Spinal cord (tissue), 10 donors: ENCODE measurements around the gene SOHLH2. TPM values are rescaled to one million over a fixed set of nuclear protein-coding genes. Genes with fewer than 3 reads are reported as not detected.

Experiments
- DNase-seq, 6 donors: peaks; one replicate each; pipeline versions ENCODE4 v3.0.0 to v3.0.0-alpha.2; 2013 to 2015; ENCODE audit warnings: low spot score in 6 of 6, low read depth in 4 of 6
- H3K27ac ChIP-seq: one replicate; pipeline ENCODE4 v1.5.1; 2013; ENCODE audit warnings: low read depth, low read length, control low read depth
- H3K27me3 ChIP-seq: one replicate; pipeline ENCODE4 v1.6.1; 2013; ENCODE audit warnings: low read length; ENCODE audit not compliant: control insufficient read depth, insufficient read depth
- H3K36me3 ChIP-seq: one replicate; pipeline ENCODE4 v1.6.1; 2013; ENCODE audit warnings: low read length; ENCODE audit not compliant: control insufficient read depth, insufficient read depth
- H3K4me1 ChIP-seq: one replicate; pipeline ENCODE4 v1.6.1; 2013; ENCODE audit warnings: low read length; ENCODE audit not compliant: control insufficient read depth, insufficient read depth
- H3K4me3 ChIP-seq: one replicate; pipeline ENCODE4 v1.5.1; 2013; ENCODE audit warnings: low read depth, low read length, control low read depth
- H3K9me3 ChIP-seq: one replicate; pipeline ENCODE4 v1.6.1; 2013; ENCODE audit warnings: low read length; ENCODE audit not compliant: control insufficient read depth, insufficient read depth
- WGBS: methylation state at CpG from one replicate; pipeline ENCODE4 v1.1.5; 2013; ENCODE audit warnings: missing lambda C conversion rate; ENCODE audit not compliant: insufficient coverage; 5-methylcytosine and 5-hydroxymethylcytosine counted together
- polyA plus RNA-seq, 2 donors: library from polyadenylated mRNA; unstranded; fragments of 120-200 nt; gene quantifications; one replicate each; pipeline ENCODE4 v1.2.1, GENCODE V29; 2013; ENCODE audit not compliant: insufficient read length in 2 of 2
- total RNA-seq, 2 donors: library from RNA; depleted of rRNA in 1 of 2; stranded (reverse); fragments of 120-200 nt in 1 of 2; fragments of >200 nt in 1 of 2; gene quantifications; one replicate each; pipeline versions ENCODE4 v1.2.3 to v1.2.4, GENCODE V29; 2013 to 2014
- donor health status: healthy.

Gene SOHLH2
- total and polyA plus RNA-seq, 4 donors, result 0.40 to 3.2 (median 2.2) TPM

GRCh38 chr13:36244073-36244472 is 29.7 kb upstream of the SOHLH2 start:
- 88% methylated on average over 1 of the region's 2 CpGs for WGBS
- DNase-seq, result no peak
- H3K36me3 ChIP-seq, result no peaks in the 10 kb centered on the region
- H3K4me3 ChIP-seq, result no peak overlapping the region
- no peak overlapping the region for H3K27ac ChIP-seq
- H3K27me3 ChIP-seq, result no peaks in the 10 kb centered on the region
- H3K4me1 ChIP-seq, result no peaks in the 10 kb centered on the region
- no peaks in the 10 kb centered on the region for H3K9me3 ChIP-seq

DNA sequence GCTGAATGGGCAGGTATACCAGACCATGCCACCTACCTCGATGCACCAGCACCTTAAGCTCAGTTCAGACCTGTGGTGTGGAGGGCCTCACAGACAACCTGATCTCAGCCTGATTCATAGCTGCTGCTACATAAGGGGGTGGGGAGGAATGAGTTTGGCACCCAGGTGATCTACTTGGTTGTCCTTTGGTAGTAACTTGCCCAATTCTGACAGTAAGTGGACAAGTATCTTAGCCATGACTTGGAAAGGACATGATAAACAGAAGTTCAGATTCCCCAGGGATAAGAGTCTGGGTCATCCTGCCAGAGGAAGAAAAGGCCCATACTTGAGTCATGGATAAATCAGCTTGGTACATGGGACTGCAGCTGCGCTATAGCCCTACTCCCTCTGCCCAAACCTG is 28.4 kb upstream of the SOHLH2 start:
- WGBS, result 100% methylated on average over 2 of the region's 2 CpGs
- H3K36me3 ChIP-seq, result no peaks in the 10 kb centered on the region
- no peaks in the 10 kb centered on the region for H3K9me3 ChIP-seq
- no peak overlapping the region for H3K4me3 ChIP-seq
- no peaks in the 10 kb centered on the region for H3K4me1 ChIP-seq
- H3K27ac ChIP-seq, result no peak overlapping the region
- no peaks in the 10 kb centered on the region for H3K27me3 ChIP-seq
- no peak for DNase-seq

- Histone ChIP-seq H3K4me3 (no peak overlapping the region), H3K4me1 (no peaks in the 10 kb centered on the region), H3K27ac (no peak overlapping the region), H3K27me3 (no peaks in the 10 kb centered on the region), H3K9me3 (peaks cover 8% of the 10 kb centered on the region), H3K36me3 (no peaks in the 10 kb centered on the region)
- WGBS, result 17% methylated on average over 1 of the region's 3 CpGs
- DNase-seq, result peak in 1 of 6 donors; percentile 8
Observed at GRCh38 chr13:36231236-36231635, 16.9 kb upstream of the SOHLH2 start.

DNA sequence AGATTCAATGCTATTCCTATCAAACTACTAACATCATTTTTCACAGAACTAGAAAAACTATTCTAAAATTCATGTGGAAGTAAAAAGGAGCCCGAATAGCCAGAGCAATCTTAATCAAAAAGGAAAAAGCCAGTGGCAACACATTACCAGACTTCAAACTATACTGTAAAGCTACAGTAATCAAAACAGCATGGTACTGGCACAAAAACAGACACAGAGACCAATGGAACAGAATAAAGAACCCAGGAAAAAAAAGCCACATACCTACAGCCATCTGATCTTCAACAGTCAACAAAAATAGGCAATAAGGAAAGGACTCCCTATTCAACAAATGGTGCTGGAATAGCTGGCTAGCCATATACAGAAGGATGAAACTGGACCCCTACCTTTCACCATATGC is 10.4 kb upstream of the SOHLH2 start:
- H3K4me1 ChIP-seq, result no peaks in the 10 kb centered on the region
- H3K4me3 ChIP-seq, result no peak overlapping the region
- DNase-seq, result no peak
- no peaks in the 10 kb centered on the region for H3K27me3 ChIP-seq
- H3K27ac ChIP-seq, result no peak overlapping the region
- H3K36me3 ChIP-seq, result no peaks in the 10 kb centered on the region
- peaks cover 12% of the 10 kb centered on the region for H3K9me3 ChIP-seq
- no CpG with 5 or more reads among the region's 1 CpG for WGBS

GRCh38 chr13:36219883-36220282 is 5.5 kb upstream of the SOHLH2 start:
- no peaks in the 10 kb centered on the region for H3K4me1 ChIP-seq
- no peak for DNase-seq
- H3K36me3 ChIP-seq, result no peaks in the 10 kb centered on the region
- peaks cover 6% of the 10 kb centered on the region for H3K9me3 ChIP-seq
- no peaks in the 10 kb centered on the region for H3K27me3 ChIP-seq
- H3K27ac ChIP-seq, result no peak overlapping the region
- H3K4me3 ChIP-seq, result no peak overlapping the region

- Histone ChIP-seq H3K9me3 (no peaks in the 10 kb centered on the region), H3K36me3 (no peaks in the 10 kb centered on the region), H3K4me1 (no peaks in the 10 kb centered on the region), H3K27me3 (no peaks in the 10 kb centered on the region), H3K27ac (no peak overlapping the region), H3K4me3 (no peak overlapping the region)
- 93% methylated on average over 2 of the region's 3 CpGs for WGBS
- no peak for DNase-seq
Observed at GRCh38 chr13:36217456-36217855, 3.1 kb upstream of the SOHLH2 start.

GRCh38 chr13:36212789-36213188 is 1.6 kb downstream of the SOHLH2 start:
- WGBS, result 17% methylated on average over 1 of the region's 3 CpGs
- Histone ChIP-seq H3K27ac (no peak overlapping the region), H3K27me3 (no peaks in the 10 kb centered on the region), H3K4me1 (no peaks in the 10 kb centered on the region), H3K9me3 (no peaks in the 10 kb centered on the region), H3K36me3 (no peaks in the 10 kb centered on the region), H3K4me3 (no peak overlapping the region)
- DNase-seq, result peak in 2 of 6 donors; percentile 9 to 77

GRCh38 chr13:36211567-36211966 is 2.8 kb downstream of the SOHLH2 start:
- no CpG with 5 or more reads among the region's 4 CpGs for WGBS
- no peaks in the 10 kb centered on the region for H3K4me1 ChIP-seq

GRCh38 chr13:36210738-36211137 is 3.6 kb downstream of the SOHLH2 start:
- Histone ChIP-seq H3K36me3 (no peaks in the 10 kb centered on the region), H3K9me3 (no peaks in the 10 kb centered on the region), H3K4me1 (no peaks in the 10 kb centered on the region), H3K27ac (no peak overlapping the region), H3K4me3 (no peak overlapping the region), H3K27me3 (no peaks in the 10 kb centered on the region)
- peak in 1 of 6 donors; percentile 71 for DNase-seq
- WGBS, result 50% methylated on average over 1 of the region's 4 CpGs

More at GRCh38 chr13:36211567-36211966, 2.8 kb downstream of the SOHLH2 start:
- Histone ChIP-seq H3K27ac (no peak overlapping the region), H3K9me3 (no peaks in the 10 kb centered on the region), H3K36me3 (no peaks in the 10 kb centered on the region), H3K27me3 (no peaks in the 10 kb centered on the region), H3K4me3 (no peak overlapping the region)
- DNase-seq, result peak in 2 of 6 donors; percentile 18 to 49

- Histone ChIP-seq H3K4me3 (no peak overlapping the region), H3K9me3 (no peaks in the 10 kb centered on the region), H3K27me3 (no peaks in the 10 kb centered on the region), H3K27ac (no peak overlapping the region), H3K36me3 (no peaks in the 10 kb centered on the region), H3K4me1 (no peaks in the 10 kb centered on the region)
- DNase-seq, result no peak
- WGBS, result 94% methylated on average over 3 of the region's 5 CpGs
Observed at GRCh38 chr13:36207672-36208071, 6.7 kb downstream of the SOHLH2 start.
